RWPE1 (cell line): ENCODE measurements around the gene SAMD4A.

Experiments used
- CTCF ChIA-PET: fragments of 350-600 bp; sonication (Branson Sonifier 250); formaldehyde crosslinking; extraction: SDS; loops from one replicate; lab custom pipeline; 2021; lab: Yijun Ruan, JAX
- POLR2A ChIA-PET: fragments of 400-600 bp; formaldehyde crosslinking; extraction: SDS; loops from one replicate; lab custom pipeline; 2020; ENCODE audit warnings: antibody characterized with exemption; ENCODE audit not compliant: low non-redundant PET; lab: Yijun Ruan, JAX
- DNase-seq: peaks from one replicate; pipeline ENCODE4 v3.0.0; 2012; ENCODE audit warnings: low spot score
- H3K27ac ChIP-seq: fragments of 450-650 bp; 2 replicates; pipeline ENCODE4 v1.5.1; 2017
- TF ChIP-seq, protein P1 (sequence below): fragments of 450-650 bp; conservative IDR thresholded peaks from 2 replicates; pipeline ENCODE4 v1.5.1; 2017; ENCODE audit warnings: low read depth, mild to moderate bottlenecking

Gene SAMD4A

GRCh38 chr14:54791001-54791400 lies 224.1 kb downstream of the SAMD4A start:
- ChIA-PET CTCF (interaction anchor here (1.3 kb wide), 1 partner anchor 17 kb away, joined by 6 read pairs; no protein-coding TSS in a partner anchor), POLR2A (interaction anchor here (0.6 kb wide), 1 partner anchor 102 kb away, joined by 5 read pairs; no protein-coding TSS in a partner anchor)
- DNase-seq: no peak
- no peak overlapping the region for H3K27ac ChIP-seq
- TF ChIP-seq, protein P1, sequence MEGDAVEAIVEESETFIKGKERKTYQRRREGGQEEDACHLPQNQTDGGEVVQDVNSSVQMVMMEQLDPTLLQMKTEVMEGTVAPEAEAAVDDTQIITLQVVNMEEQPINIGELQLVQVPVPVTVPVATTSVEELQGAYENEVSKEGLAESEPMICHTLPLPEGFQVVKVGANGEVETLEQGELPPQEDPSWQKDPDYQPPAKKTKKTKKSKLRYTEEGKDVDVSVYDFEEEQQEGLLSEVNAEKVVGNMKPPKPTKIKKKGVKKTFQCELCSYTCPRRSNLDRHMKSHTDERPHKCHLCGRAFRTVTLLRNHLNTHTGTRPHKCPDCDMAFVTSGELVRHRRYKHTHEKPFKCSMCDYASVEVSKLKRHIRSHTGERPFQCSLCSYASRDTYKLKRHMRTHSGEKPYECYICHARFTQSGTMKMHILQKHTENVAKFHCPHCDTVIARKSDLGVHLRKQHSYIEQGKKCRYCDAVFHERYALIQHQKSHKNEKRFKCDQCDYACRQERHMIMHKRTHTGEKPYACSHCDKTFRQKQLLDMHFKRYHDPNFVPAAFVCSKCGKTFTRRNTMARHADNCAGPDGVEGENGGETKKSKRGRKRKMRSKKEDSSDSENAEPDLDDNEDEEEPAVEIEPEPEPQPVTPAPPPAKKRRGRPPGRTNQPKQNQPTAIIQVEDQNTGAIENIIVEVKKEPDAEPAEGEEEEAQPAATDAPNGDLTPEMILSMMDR: no peak

- DNase-seq: no peak
- TF ChIP-seq, protein P1: no peak
- ChIA-PET CTCF (interaction anchor here (0.6 to 1.1 kb wide), 3 partner anchors 78 to 228 kb away, joined by 3 to 4 read pairs (median 3); partner anchors contain the start of gene SAMD4A), POLR2A (no interaction called here)
- no peak overlapping the region for H3K27ac ChIP-seq
These were observed 225.4 kb downstream of the SAMD4A start for GRCh38 chr14:54792288-54792687.

GRCh38 chr14:54794159-54794558 lies 227.2 kb downstream of the SAMD4A start:
- no peak for DNase-seq
- TF ChIP-seq, protein P1: no peak
- POLR2A ChIA-PET: no interaction called here
- CTCF ChIA-PET: interaction anchor here (1.1 kb wide), 1 partner anchor 10 kb away, joined by 3 read pairs; no protein-coding TSS in a partner anchor
- H3K27ac ChIP-seq: no peak overlapping the region

GRCh38 chr14:54794796-54795195 lies 227.9 kb downstream of the SAMD4A start:
- TF ChIP-seq, protein P1: no peak
- POLR2A ChIA-PET: no interaction called here
- no peak for DNase-seq
- no peak overlapping the region for H3K27ac ChIP-seq
- CTCF ChIA-PET: interaction anchor here (0.5 to 1.1 kb wide), 2 partner anchors 9 to 54 kb away, joined by 3 to 4 read pairs; no protein-coding TSS in a partner anchor

- TF ChIP-seq, protein P1: no peak
- ChIA-PET POLR2A (no interaction called here), CTCF (interaction anchor here (1.1 to 1.7 kb wide), 2 partner anchors 23 to 141 kb away, joined by 5 read pairs; no protein-coding TSS in a partner anchor)
- peak; percentile 70 for DNase-seq
- H3K27ac ChIP-seq: no peak overlapping the region
These were observed 230.0 kb downstream of the SAMD4A start for GRCh38 chr14:54796961-54797360.

- DNase-seq: no peak
- ChIA-PET CTCF (no interaction called here), POLR2A (no interaction called here)
- H3K27ac ChIP-seq: no peak overlapping the region
- TF ChIP-seq, protein P1: no peak
These were observed 230.6 kb downstream of the SAMD4A start for GRCh38 chr14:54797556-54797955.
